Keratinocyte (primary cell): ENCODE data around the gene ELOA. TPM values are rescaled to one million over a fixed set of nuclear protein-coding genes. Genes with fewer than 3 reads are reported as not detected.

Source experiments
- DNase-seq: peaks from one replicate; pipeline ENCODE4 v3.0.0-alpha.2; 2011; ENCODE audit warnings: low read depth, missing footprints, low spot score
- FAIRE-seq: peaks from 2 replicates; lab custom pipeline; 2011; peaks lifted over from hg19 to GRCh38; lab: Jason Lieb, UNC
- H2AFZ ChIP-seq: 2 replicates; pipeline ENCODE4 v1.6.0; 2012; ENCODE audit warnings: low read length, control low read depth, inconsistent platforms; ENCODE audit not compliant: control insufficient read depth
- H3K27ac ChIP-seq: 2 replicates; pipeline ENCODE4 v1.5.1; 2011; ENCODE audit warnings: low read length; ENCODE audit not compliant: control insufficient read depth, insufficient read depth
- H3K27me3 ChIP-seq: 3 replicates; pipeline ENCODE4 v1.6.0; 2011; ENCODE audit warnings: low read length; ENCODE audit not compliant: control insufficient read depth, insufficient read depth; ENCODE audit errors: extremely low read depth
- H3K36me3 ChIP-seq, 2 experiments: 2 replicates in 1 of 2; 3 replicates in 1 of 2; pipeline ENCODE4 v1.5.1; 2011; ENCODE audit warnings: low read length in 2 of 2, mild to moderate bottlenecking in 1 of 2; ENCODE audit not compliant: control insufficient read depth in 2 of 2, insufficient read depth in 2 of 2; ENCODE audit errors: extremely low read depth in 1 of 2
- H3K4me1 ChIP-seq: 3 replicates; pipeline ENCODE4 v1.5.1; 2011; ENCODE audit warnings: low read length; ENCODE audit not compliant: control insufficient read depth, insufficient read depth; ENCODE audit errors: extremely low read depth
- H3K4me2 ChIP-seq: 3 replicates; pipeline ENCODE4 v1.6.0; 2011; ENCODE audit warnings: low read depth, low read length; ENCODE audit not compliant: control insufficient read depth, insufficient read depth; ENCODE audit errors: extremely low read depth
- H3K4me3 ChIP-seq, 3 experiments: fragments of 200-600 bp in 1 of 3; sonication (generic) in 1 of 3; 2 replicates in 2 of 3; 3 replicates in 1 of 3; pipeline ENCODE4 v1.5.1; 2011 to 2016; ENCODE audit warnings: low read length in 3 of 3, mild to moderate bottlenecking in 3 of 3, control low read depth in 2 of 3, inconsistent platforms in 1 of 3, low read depth in 1 of 3, mixed read lengths in 1 of 3, mixed run types in 1 of 3, moderate library complexity in 1 of 3; ENCODE audit not compliant: control insufficient read depth in 2 of 3, insufficient read depth in 2 of 3; ENCODE audit errors: extremely low read depth in 1 of 3
- H3K79me2 ChIP-seq: 2 replicates; pipeline ENCODE4 v1.6.0; 2012; ENCODE audit warnings: low read length; ENCODE audit not compliant: control insufficient read depth, insufficient read depth
- H3K9ac ChIP-seq: 3 replicates; pipeline ENCODE4 v1.6.0; 2011; ENCODE audit warnings: low read length; ENCODE audit not compliant: control insufficient read depth, insufficient read depth; ENCODE audit errors: extremely low read depth
- H3K9me1 ChIP-seq: 3 replicates; pipeline ENCODE4 v1.6.0; 2011; ENCODE audit warnings: low read length; ENCODE audit not compliant: control insufficient read depth, insufficient read depth; ENCODE audit errors: extremely low read depth
- H3K9me3 ChIP-seq: 2 replicates; pipeline ENCODE4 v1.5.1; 2012; ENCODE audit warnings: low read depth, low read length; ENCODE audit not compliant: control insufficient read depth
- H4K20me1 ChIP-seq: 3 replicates; pipeline ENCODE4 v1.6.0; 2011; ENCODE audit warnings: low read length; ENCODE audit not compliant: control insufficient read depth, insufficient read depth; ENCODE audit errors: extremely low read depth
- CTCF ChIP-seq, 3 experiments: IDR thresholded peaks in 1 of 3; conservative IDR thresholded peaks in 1 of 3; optimal IDR thresholded peaks in 1 of 3; 2 replicates in 2 of 3; 3 replicates in 1 of 3; pipeline versions ENCODE3 to v1.5.1; 2011; ENCODE audit warnings: low read length in 3 of 3, mild to moderate bottlenecking in 3 of 3, moderate library complexity in 2 of 3, control low read depth in 1 of 3, inconsistent platforms in 1 of 3; ENCODE audit not compliant: insufficient read depth in 2 of 3; ENCODE audit errors: extremely low read depth in 1 of 3
- EZH2 ChIP-seq: IDR thresholded peaks from one replicate; pipeline ENCODE4 v1.6.1; 2012; ENCODE audit warnings: inconsistent platforms, mild to moderate bottlenecking, low read length, moderate library complexity
- dilution Hi-C: fragments of 300-500 bp; cut with MboI; formaldehyde crosslinking; loops from one replicate; pipeline ENCODE4 v1.7.0; 2020; ENCODE audit warnings: low sequenced_read_pairs; ENCODE audit not compliant: extremely low pct_ligation_motif_present
- polyA plus RNA-seq, 5 experiments: library from polyadenylated mRNA; depleted of rRNA in 3 of 5; stranded (reverse) in 3 of 5; stranded (forward) in 1 of 5; unstranded in 1 of 5; fragments of >200 nt; gene quantifications; 1 replicate in 1 of 5; 2 replicates in 3 of 5; 3 replicates in 1 of 5; pipeline versions ENCODE4 v1.2.1 to v1.2.3, GENCODE V29; 2011 to 2012; ENCODE audit warnings: missing spikeins in 2 of 5, low read depth in 1 of 5, low replicate concordance in 1 of 5

Gene ELOA
- polyA plus RNA-seq, 1 donor (not counting 4 experiments of a cell fraction or from before 2014, with no cell fraction given): 31.8 TPM

- Histone ChIP-seq H3K9ac (no peak overlapping the region), H4K20me1 (no peaks in the 10 kb centered on the region), H3K9me1 (no peaks in the 10 kb centered on the region), H3K4me3 (no peak overlapping the region), H3K27me3 (no peaks in the 10 kb centered on the region), H3K27ac (no peak overlapping the region), H3K79me2 (no peaks in the 10 kb centered on the region), H3K4me2 (no peak overlapping the region), H3K4me1 (peaks cover 3% of the 10 kb centered on the region), H3K9me3 (no peaks in the 10 kb centered on the region), H3K36me3 (peaks cover 7 to 13% of the 10 kb centered on the region in 2 experiments), H2AFZ (no peak overlapping the region)
- no peak for TF ChIP-seq EZH2
- no peak for TF ChIP-seq CTCF (optimal IDR thresholded peaks at IDR 0.05 in 1 of 3, IDR thresholded peaks at IDR 0.05 in 1 of 3, conservative IDR thresholded peaks at IDR 0.05 in 1 of 3; ENCODE audit: extremely low read depth in 1 of 3, insufficient read depth in 2 of 3, low read length in 3 of 3)
- no peak for DNase-seq
- dilution Hi-C loops: no loop called here
- no peak for FAIRE-seq
Measured at GRCh38 chr1:23768733-23769132, 25.5 kb downstream of the ELOA start.

GRCh38 chr1:23772049-23772853 lies 29.0 kb downstream of the ELOA start:
- peak; percentile 75 for FAIRE-seq
- Histone ChIP-seq H3K4me1 (peaks cover 5% of the 10 kb centered on the region), H3K9me1 (no peaks in the 10 kb centered on the region), H2AFZ (peak overlapping the region; percentile 71), H3K4me3 (no peak overlapping the region), H3K27ac (no peak overlapping the region), H3K4me2 (peak overlapping the region; percentile 60), H3K9ac (no peak overlapping the region), H3K79me2 (peaks cover 13% of the 10 kb centered on the region), H4K20me1 (no peaks in the 10 kb centered on the region), H3K9me3 (no peaks in the 10 kb centered on the region), H3K36me3 (peaks cover 4 to 8% of the 10 kb centered on the region in 2 experiments), H3K27me3 (no peaks in the 10 kb centered on the region)
- dilution Hi-C loops: no loop called here
- TF ChIP-seq CTCF (optimal IDR thresholded peaks at IDR 0.05 in 1 of 3, IDR thresholded peaks at IDR 0.05 in 1 of 3, conservative IDR thresholded peaks at IDR 0.05 in 1 of 3; ENCODE audit: extremely low read depth in 1 of 3, insufficient read depth in 2 of 3, low read length in 3 of 3): peak; percentile 93 to 99 (median 97)
- TF ChIP-seq EZH2: no peak
- peak; percentile 66 for DNase-seq
